Endothelial cell (in vitro differentiated cells): ENCODE data around the gene PCDH12. TPM values are rescaled to one million over a fixed set of nuclear protein-coding genes. Genes with fewer than 3 reads are reported as not detected.

Experiments used
- DNase-seq: peaks from one replicate; pipeline ENCODE4 v3.0.0; 2021; ENCODE audit warnings: low spot score
- H3K27ac Mint-ChIP-seq: one replicate; pipeline ENCODE4 v1.8.0; 2021; ENCODE audit warnings: mixed read lengths, inconsistent platforms; ENCODE audit not compliant: unreplicated experiment
- H3K27me3 Mint-ChIP-seq: one replicate; pipeline ENCODE4 v1.8.0; 2021; ENCODE audit warnings: mild to moderate bottlenecking, moderate library complexity, mixed read lengths, inconsistent platforms; ENCODE audit not compliant: unreplicated experiment
- H3K36me3 Mint-ChIP-seq: one replicate; pipeline ENCODE4 v1.8.0; 2021; ENCODE audit warnings: mild to moderate bottlenecking, low read depth, mixed read lengths, inconsistent platforms; ENCODE audit not compliant: unreplicated experiment
- H3K4me1 Mint-ChIP-seq: one replicate; pipeline ENCODE4 v1.8.0; 2021; ENCODE audit warnings: mild to moderate bottlenecking, mixed read lengths, inconsistent platforms; ENCODE audit not compliant: unreplicated experiment
- H3K4me3 Mint-ChIP-seq: one replicate; pipeline ENCODE4 v1.8.0; 2021; ENCODE audit warnings: mild to moderate bottlenecking, mixed read lengths, inconsistent platforms; ENCODE audit not compliant: unreplicated experiment
- H3K9me3 Mint-ChIP-seq: one replicate; pipeline ENCODE4 v1.8.0; 2021; ENCODE audit warnings: mixed read lengths, inconsistent platforms; ENCODE audit not compliant: unreplicated experiment
- total RNA-seq: library from RNA; stranded (reverse); fragmentation: NEBNext Ultra II Directional; extraction: Animal tissue kit (Norgen Biotek cat#: 25700); gene quantifications from one replicate; pipeline ENCODE4 v1.2.1, GENCODE V29; 2021; ENCODE audit not compliant: unreplicated experiment
- TF ChIP-seq, protein P1 (sequence below): fragments of 200-600 bp; sonication (generic); IDR thresholded peaks from one replicate; pipeline ENCODE4 v1.5.0; 2021; ENCODE audit warnings: antibody characterized with exemption; ENCODE audit not compliant: unreplicated experiment

PCDH12 gene
- total RNA-seq, 1 donor from 2014 or later, result 64.0 TPM

DNA sequence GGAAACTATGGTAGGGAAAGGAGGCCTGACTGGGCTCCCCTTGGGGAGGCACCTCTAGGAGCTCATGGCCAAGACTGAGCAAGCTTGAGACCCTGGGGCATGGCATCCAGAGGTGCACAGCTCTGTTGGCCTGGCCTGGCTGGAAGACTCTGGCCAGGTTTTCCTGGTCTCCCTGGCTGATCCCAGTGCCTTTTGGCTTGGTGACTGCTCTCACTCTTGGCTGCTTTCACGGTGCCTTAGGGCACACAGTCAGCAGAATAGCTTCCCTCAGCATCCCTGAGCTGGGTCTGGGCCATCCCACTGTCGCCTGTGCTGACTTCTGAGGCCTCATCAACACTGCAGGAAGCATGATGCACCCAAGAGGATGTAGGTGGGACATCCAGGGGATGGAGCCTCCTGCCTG, 47.7 kb downstream of the PCDH12 start:
- no peaks in the 10 kb centered on the region for H3K36me3 Mint-ChIP-seq
- H3K4me3 Mint-ChIP-seq, result no peak overlapping the region
- no peak overlapping the region for H3K27ac Mint-ChIP-seq
- peaks cover 13% of the 10 kb centered on the region for H3K4me1 Mint-ChIP-seq
- H3K9me3 Mint-ChIP-seq, result no peaks in the 10 kb centered on the region
- DNase-seq, result no peak
- TF ChIP-seq, protein P1, sequence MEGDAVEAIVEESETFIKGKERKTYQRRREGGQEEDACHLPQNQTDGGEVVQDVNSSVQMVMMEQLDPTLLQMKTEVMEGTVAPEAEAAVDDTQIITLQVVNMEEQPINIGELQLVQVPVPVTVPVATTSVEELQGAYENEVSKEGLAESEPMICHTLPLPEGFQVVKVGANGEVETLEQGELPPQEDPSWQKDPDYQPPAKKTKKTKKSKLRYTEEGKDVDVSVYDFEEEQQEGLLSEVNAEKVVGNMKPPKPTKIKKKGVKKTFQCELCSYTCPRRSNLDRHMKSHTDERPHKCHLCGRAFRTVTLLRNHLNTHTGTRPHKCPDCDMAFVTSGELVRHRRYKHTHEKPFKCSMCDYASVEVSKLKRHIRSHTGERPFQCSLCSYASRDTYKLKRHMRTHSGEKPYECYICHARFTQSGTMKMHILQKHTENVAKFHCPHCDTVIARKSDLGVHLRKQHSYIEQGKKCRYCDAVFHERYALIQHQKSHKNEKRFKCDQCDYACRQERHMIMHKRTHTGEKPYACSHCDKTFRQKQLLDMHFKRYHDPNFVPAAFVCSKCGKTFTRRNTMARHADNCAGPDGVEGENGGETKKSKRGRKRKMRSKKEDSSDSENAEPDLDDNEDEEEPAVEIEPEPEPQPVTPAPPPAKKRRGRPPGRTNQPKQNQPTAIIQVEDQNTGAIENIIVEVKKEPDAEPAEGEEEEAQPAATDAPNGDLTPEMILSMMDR, result no peak
- peaks cover 7% of the 10 kb centered on the region for H3K27me3 Mint-ChIP-seq

DNA sequence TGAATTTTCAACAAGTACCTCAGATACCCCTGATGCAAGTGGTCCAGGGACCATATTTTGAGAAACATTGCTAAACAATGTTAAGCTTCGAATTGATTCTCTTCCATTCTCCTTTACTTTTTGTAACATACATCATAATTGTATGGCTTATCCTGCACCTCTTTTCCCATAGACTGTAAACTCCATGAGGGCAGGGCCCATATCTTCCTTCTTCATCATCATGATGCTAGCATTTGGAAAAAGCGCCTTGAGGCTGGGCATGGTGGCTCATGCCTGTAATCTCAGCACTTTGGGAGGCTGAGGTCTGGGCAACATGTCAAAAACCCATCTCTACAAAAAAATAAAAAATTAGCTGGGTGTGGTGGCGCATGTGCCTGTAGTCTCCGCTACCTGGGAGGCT, 48.8 kb downstream of the PCDH12 start:
- Mint-ChIP-seq H3K4me1 (peaks cover 13% of the 10 kb centered on the region), H3K4me3 (no peak overlapping the region), H3K27ac (no peak overlapping the region), H3K27me3 (peaks cover 7% of the 10 kb centered on the region), H3K36me3 (no peaks in the 10 kb centered on the region), H3K9me3 (no peaks in the 10 kb centered on the region)
- DNase-seq, result no peak
- TF ChIP-seq, protein P1, result no peak

DNA sequence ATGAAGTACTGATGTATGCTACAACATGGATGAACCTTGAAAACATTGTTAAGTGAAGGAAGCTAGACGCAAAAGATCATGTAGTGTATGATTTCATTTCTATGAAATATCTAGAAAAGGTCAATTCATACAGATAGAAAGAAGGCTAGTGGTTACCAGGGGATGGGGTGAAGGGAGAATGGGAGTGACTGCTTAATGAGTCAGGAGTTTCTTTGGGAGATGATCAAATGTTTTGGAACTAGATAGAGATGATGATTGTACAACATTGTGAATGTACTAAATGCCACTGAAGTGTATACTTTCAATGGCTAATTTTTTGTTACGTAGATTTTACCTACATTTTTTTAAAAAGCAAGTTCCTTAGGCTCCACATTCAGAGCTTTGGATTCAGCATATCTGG, 49.2 kb downstream of the PCDH12 start:
- Mint-ChIP-seq H3K36me3 (no peaks in the 10 kb centered on the region), H3K9me3 (no peaks in the 10 kb centered on the region), H3K4me1 (peaks cover 12% of the 10 kb centered on the region), H3K27ac (no peak overlapping the region), H3K4me3 (no peak overlapping the region), H3K27me3 (peaks cover 7% of the 10 kb centered on the region)
- DNase-seq, result no peak
- TF ChIP-seq, protein P1, result no peak

DNA sequence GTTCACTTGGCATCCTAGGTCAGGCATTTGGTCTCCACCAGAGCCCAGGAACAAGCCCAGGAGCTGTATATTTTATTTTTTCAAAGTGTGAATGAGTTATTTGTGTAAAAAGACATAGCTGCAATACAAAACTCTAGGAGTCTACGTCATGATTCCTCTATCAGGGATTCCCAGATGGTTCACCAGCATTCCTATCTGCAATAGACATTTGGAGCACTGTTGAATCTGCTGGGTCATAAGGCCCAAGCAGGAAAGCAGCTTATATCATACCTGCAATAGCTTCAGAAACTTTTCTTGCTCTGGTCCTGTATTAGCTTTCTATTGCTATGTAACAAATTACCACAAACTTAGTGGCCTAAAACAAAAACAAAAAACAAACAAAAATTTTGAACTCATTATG, 51.0 kb downstream of the PCDH12 start:
- Mint-ChIP-seq H3K27me3 (peaks cover 7% of the 10 kb centered on the region), H3K27ac (no peak overlapping the region), H3K4me3 (no peak overlapping the region), H3K4me1 (peaks cover 5% of the 10 kb centered on the region), H3K36me3 (no peaks in the 10 kb centered on the region), H3K9me3 (no peaks in the 10 kb centered on the region)
- no peak for DNase-seq
- TF ChIP-seq, protein P1, result no peak

DNA sequence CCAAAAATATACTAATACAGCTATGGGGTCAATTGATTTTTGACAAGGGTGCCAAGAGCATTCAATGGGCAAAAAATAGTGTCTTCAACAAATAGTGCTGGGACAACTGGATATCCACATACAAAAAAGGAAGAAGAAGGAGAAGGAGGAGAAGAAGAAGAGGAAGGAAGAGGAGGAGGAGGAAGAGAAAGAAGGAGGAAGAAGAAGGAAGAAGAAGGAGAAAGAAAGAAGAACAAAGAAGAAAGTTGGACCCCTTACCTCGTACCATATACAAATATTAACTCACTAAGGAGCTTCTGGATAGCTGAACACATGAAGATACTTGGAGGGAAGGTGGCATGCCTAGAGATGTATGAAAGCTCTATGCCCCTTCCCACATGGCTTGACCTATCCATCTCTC, 51.5 kb downstream of the PCDH12 start:
- TF ChIP-seq, protein P1, result no peak
- Mint-ChIP-seq H3K4me1 (peaks cover 5% of the 10 kb centered on the region), H3K27ac (no peak overlapping the region), H3K4me3 (no peak overlapping the region), H3K27me3 (peaks cover 7% of the 10 kb centered on the region), H3K9me3 (no peaks in the 10 kb centered on the region), H3K36me3 (no peaks in the 10 kb centered on the region)
- DNase-seq, result no peak
